Glutamatergic neuron (in vitro differentiated cells): Measurements from ENCODE around the gene CHN1. TPM values are rescaled to one million over a fixed set of nuclear protein-coding genes. Genes with fewer than 3 reads are reported as not detected.

Experiments
- DNase-seq: peaks from one replicate; pipeline ENCODE4 v3.0.0; 2022
- H3K27ac Mint-ChIP-seq: one replicate; pipeline ENCODE4 v1.8.0; 2020; ENCODE audit warnings: mild to moderate bottlenecking, mixed read lengths, inconsistent platforms; ENCODE audit not compliant: unreplicated experiment
- H3K27me3 Mint-ChIP-seq: one replicate; pipeline ENCODE4 v1.8.0; 2020; ENCODE audit warnings: mild to moderate bottlenecking, moderate library complexity, mixed read lengths, inconsistent platforms; ENCODE audit not compliant: unreplicated experiment
- H3K36me3 Mint-ChIP-seq: one replicate; pipeline ENCODE4 v1.8.0; 2020; ENCODE audit warnings: mild to moderate bottlenecking, mixed read lengths, inconsistent platforms; ENCODE audit not compliant: unreplicated experiment
- H3K4me1 Mint-ChIP-seq: one replicate; pipeline ENCODE4 v1.8.0; 2020; ENCODE audit warnings: mild to moderate bottlenecking, low read depth, mixed read lengths, inconsistent platforms; ENCODE audit not compliant: unreplicated experiment
- H3K4me3 Mint-ChIP-seq: one replicate; pipeline ENCODE4 v1.8.0; 2020; ENCODE audit warnings: mild to moderate bottlenecking, mixed read lengths, inconsistent platforms; ENCODE audit not compliant: unreplicated experiment
- H3K9me3 Mint-ChIP-seq: one replicate; pipeline ENCODE4 v1.8.0; 2020; ENCODE audit warnings: mild to moderate bottlenecking, moderate library complexity, mixed read lengths, inconsistent platforms; ENCODE audit not compliant: unreplicated experiment
- CTCF ChIP-seq: fragments of 200-600 bp; sonication (generic); IDR thresholded peaks from one replicate; pipeline ENCODE4 v1.5.0; 2021; ENCODE audit not compliant: partially characterized antibody, unreplicated experiment
- total RNA-seq: library from RNA; stranded (reverse); fragmentation: NEBNext Ultra II Directional; extraction: Animal tissue kit (Norgen Biotek cat#: 25700); gene quantifications from one replicate; pipeline ENCODE4 v1.2.1, GENCODE V29; 2021; ENCODE audit not compliant: unreplicated experiment

Gene CHN1
- total RNA-seq, 1 donor from 2014 or later = 212 TPM

GRCh38 chr2:175008009-175008408 is 2.8 kb upstream of the CHN1 start:
- H3K4me1 Mint-ChIP-seq = peaks cover 17% of the 10 kb centered on the region
- H3K27ac Mint-ChIP-seq = peak overlapping the region; percentile 5
- no peak for DNase-seq
- H3K36me3 Mint-ChIP-seq = no peaks in the 10 kb centered on the region
- TF ChIP-seq CTCF = no peak
- peak overlapping the region; percentile 12 for H3K4me3 Mint-ChIP-seq
- H3K27me3 Mint-ChIP-seq = peaks cover 6% of the 10 kb centered on the region
- H3K9me3 Mint-ChIP-seq = peaks cover 14% of the 10 kb centered on the region

- no peak for TF ChIP-seq CTCF
- DNase-seq = no peak
- peak overlapping the region; percentile 41 for H3K27ac Mint-ChIP-seq
- H3K9me3 Mint-ChIP-seq = peaks cover 14% of the 10 kb centered on the region
- peaks cover 19% of the 10 kb centered on the region for H3K4me1 Mint-ChIP-seq
- H3K4me3 Mint-ChIP-seq = peak overlapping the region; percentile 12
- H3K27me3 Mint-ChIP-seq = peaks cover 6% of the 10 kb centered on the region
- no peaks in the 10 kb centered on the region for H3K36me3 Mint-ChIP-seq
Measured at GRCh38 chr2:175007510-175007909, 2.3 kb upstream of the CHN1 start.

- H3K27ac Mint-ChIP-seq = peak overlapping the region; percentile 91
- DNase-seq = no peak
- peaks cover 6% of the 10 kb centered on the region for H3K27me3 Mint-ChIP-seq
- H3K36me3 Mint-ChIP-seq = no peaks in the 10 kb centered on the region
- peaks cover 14% of the 10 kb centered on the region for H3K9me3 Mint-ChIP-seq
- H3K4me3 Mint-ChIP-seq = peak overlapping the region; percentile 91
- no peak for TF ChIP-seq CTCF
- peaks cover 31% of the 10 kb centered on the region for H3K4me1 Mint-ChIP-seq
Measured at GRCh38 chr2:175006281-175006680, 1.1 kb upstream of the CHN1 start.

DNA sequence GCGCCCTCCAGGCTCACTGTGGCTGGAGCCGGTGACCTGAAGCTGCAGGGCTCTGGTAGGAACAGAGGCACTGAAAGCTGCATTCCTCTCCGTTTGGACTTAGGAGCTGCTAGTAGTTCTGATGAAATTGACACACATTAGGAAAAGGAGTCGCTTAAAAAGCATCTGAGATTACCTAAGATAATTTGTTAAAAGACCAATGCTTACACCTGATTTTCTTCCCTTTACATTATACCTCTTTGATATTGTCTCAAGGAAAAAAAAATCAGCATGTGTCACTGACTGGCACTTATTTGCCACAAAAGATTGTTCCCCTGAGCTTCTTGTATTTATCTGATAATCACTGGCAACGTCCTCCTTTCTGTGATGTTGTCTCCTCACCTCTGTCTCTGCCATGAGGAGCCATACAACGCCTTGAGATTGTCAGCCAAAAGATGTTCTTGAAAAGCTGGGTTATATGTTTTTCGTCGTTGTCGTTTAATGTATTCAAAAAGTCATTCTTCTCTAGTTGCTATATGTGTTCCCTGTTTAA is 618 bp upstream of the CHN1 start:
- no peak for TF ChIP-seq CTCF
- peak overlapping the region; percentile 91 for H3K27ac Mint-ChIP-seq
- H3K36me3 Mint-ChIP-seq = no peaks in the 10 kb centered on the region
- peak overlapping the region; percentile 91 for H3K4me3 Mint-ChIP-seq
- no peak for DNase-seq
- peaks cover 14% of the 10 kb centered on the region for H3K9me3 Mint-ChIP-seq
- peaks cover 6% of the 10 kb centered on the region for H3K27me3 Mint-ChIP-seq
- H3K4me1 Mint-ChIP-seq = peaks cover 32% of the 10 kb centered on the region

- Mint-ChIP-seq H3K9me3 (peaks cover 14% of the 10 kb centered on the region), H3K4me3 (peak overlapping the region; percentile 96), H3K36me3 (no peaks in the 10 kb centered on the region), H3K27me3 (peaks cover 4% of the 10 kb centered on the region), H3K27ac (peak overlapping the region; percentile 97), H3K4me1 (peaks cover 32% of the 10 kb centered on the region)
- DNase-seq = peak; percentile 55
- TF ChIP-seq CTCF = no peak
Measured at GRCh38 chr2:175004730-175004979, 526 bp downstream of the CHN1 start.
